T-helper 1 cell (primary cell): Measurements from ENCODE around the gene TBC1D2.
"Not testable (repeated sequence)": the region's sequence is repeated elsewhere in the genome, so short reads cannot be mapped to it uniquely, and the experiment has no call there.

ENCODE experiments used
- DNase-seq, 5 donors: peaks; one replicate each; pipeline ENCODE4 v3.0.0-alpha.2; 2012 to 2020

Gene TBC1D2

DNA sequence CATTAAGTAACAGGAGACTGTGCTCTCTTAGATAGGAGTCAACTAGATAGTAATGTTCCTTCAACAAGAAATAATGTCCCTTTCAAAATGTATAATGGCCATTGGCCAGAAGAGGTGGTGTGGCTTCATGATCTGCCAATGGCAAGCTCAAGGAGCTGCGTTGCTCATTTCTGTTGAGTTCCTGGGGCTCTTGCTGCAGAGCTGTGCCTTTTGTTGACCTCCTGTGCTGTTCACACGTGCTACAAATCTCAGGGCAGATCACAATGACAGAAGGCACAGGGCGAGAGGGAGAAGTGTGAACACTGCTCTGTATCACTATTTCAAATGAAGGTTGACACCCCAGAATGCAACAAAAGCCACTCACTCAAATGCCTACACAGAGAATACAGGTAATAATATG, 16.0 kb upstream of the TBC1D2 start:
- no peak for DNase-seq

DNA sequence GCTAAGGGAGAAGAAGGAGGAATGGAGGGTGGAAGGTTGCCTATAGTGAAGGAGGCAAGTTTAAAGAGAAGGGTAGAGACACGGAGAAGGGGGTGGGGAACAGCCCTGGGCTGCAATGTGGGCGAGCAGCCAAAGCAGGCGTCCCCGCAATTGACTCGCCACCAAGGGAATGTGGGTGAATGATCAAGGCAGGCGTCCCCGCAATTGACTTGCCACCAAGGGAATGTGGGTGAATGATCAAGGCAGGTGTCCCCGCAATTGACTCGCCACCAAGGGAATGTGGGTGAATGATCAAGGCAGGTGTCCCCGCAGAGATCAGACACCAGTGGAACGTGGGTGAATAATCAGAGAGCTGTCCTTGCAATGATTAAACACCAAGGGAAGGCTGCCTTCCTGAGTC, 14.8 kb upstream of the TBC1D2 start:
- not testable (repeated sequence) for DNase-seq

DNA sequence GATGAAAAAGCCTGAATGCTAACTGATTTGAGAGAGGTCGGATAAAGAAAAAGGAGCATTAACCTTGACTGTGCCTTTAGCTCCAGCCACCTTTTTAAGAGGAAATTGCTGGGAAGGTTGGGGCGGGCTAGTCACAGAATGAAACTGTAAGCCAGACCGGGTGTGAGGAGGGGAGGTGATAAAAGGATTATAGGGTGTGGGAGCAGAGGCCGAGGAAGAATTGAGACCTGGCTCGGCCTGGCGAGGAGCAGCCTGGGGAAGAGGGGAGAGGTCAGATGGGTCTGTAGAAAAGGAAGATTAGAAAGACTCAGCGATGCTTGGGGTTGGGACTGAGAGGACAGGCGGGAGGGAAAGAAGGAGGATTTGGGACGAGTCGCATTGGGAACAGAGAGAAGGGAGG, 14.2 kb upstream of the TBC1D2 start:
- not testable (repeated sequence) for DNase-seq

DNA sequence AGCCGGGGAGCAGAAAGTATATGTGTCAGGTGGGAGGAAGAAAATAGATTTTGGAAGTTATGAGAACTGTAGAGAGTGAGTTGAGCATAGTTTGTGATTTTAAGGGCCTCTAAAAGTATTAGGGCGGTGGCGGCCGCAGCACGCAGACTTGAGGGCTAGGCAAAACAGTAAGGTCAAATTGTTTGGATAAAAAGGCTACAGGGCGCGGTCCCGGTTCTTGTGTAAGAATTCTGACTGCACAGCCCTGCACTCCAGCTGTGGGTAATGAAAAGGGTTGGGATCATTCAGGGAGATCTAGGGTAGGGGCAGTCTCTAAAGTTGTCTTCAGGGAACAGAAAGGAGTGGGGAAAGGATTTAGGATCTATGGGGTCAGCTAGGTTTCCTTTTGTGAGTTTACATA, 12.1 kb upstream of the TBC1D2 start:
- DNase-seq = not testable (repeated sequence)

DNA sequence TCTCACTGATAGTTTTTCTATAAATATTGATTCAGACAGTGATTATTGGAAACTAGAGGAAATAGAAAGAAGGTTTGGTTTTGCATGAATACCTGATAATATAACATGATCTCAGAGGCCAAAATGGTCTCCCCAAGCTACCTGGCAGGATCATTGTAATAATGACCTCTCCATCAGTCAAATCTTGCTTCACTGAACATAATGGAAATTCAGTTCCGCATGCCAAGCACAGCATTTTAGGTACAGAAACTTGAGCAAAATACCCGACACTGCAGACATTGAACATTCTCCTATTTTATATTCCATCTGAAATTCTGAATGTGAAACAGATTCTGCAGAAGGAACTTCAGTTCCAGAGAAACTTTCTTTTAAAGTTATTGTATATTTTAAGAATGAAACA, 9.1 kb upstream of the TBC1D2 start:
- no peak for DNase-seq

DNA sequence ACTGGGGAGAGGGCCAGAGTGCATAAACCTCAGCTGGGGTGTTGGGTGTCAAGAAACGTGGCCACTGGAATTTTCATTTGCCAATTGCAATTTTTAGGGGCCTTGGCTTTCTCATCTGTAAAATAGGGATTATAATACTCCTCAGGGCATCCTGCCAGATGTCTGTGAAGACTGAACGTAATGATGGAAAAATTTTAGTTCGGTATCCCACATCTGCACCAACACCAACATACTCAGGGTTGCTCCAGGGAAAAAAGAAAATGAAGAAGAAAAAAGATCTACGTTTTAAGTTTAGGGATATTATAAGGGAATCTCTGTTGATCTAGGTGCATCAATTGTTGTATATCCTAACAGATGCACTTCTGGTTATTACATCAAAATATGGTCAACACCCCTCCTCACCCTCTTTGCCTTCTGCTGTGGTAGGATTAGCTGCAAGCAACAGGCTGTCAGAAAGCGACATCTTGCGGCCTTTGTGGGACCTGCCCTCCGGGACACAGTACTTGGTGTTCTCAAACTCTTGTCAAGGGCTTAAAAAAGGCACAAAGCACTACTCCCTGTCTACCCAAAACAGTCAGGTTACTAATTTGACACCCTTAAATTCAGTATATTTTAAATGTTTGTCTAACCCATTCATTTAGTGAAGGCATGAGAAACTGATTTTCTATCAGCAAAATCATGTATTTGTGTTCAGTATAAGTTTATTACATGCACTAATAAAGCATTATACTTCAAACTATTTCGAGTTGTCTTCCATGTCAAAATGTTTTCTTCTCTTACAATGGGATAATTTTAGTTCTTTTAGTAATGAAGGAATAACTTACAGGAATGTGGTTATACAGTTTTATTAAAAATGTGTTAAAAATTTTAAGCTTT, 8.3 kb upstream of the TBC1D2 start:
- DNase-seq = peak; percentile 50 to 82 (median 72)

DNA sequence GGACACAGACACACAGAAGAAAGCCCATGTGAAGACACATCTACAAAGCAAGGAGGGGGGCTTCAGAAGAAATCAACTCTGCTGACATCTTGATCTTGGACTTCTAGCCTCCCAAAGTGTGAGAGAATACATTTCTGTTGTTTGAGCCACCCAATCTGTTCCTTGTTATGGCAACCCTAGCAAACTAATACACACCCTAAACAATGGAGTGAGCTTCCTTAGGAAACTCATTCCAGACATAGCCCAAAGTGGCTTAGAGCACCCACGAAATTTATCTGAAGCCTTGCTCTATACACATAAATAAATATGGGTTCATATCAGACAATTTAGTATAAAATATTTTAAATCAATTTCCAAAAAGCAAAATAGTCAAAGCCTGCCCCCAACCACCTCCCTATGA, 7.6 kb upstream of the TBC1D2 start:
- no peak for DNase-seq

DNA sequence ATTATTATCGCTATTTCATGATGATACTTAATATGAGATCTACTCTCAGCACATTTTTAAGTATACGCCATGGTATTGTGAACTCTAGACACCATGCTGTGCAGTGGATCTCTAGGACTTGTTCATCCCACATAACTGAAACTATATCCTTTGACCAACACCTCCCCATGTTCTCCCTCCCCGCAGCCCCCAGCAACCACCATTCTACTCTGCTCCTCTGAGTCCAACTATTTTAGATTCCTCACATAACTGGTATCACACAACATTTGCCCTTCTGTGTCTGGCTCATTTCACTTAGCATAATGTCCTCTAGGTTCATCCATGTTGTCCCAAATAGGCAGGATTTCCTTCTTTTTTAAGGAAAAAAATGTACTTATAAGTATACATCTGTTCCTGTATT, 6.6 kb upstream of the TBC1D2 start:
- DNase-seq = no peak

DNA sequence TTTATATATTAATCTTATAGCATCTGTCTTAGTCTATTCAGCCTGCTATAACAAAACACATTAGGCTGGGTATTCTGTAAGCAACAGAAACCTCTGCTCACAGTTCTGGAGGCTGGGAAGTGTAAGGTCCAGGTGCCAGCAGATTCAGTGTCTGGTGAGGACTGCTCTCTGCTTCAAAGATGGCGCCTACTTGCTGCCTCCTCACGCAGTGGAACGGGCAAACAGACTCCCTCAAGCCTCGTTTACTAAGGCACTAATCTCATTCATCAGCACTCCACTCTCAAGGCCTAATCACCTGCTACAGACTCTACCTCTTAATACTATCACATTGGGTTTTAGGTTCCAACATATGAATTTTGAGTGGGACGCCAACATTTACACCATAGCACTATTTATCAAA, 5.2 kb upstream of the TBC1D2 start:
- no peak for DNase-seq

DNA sequence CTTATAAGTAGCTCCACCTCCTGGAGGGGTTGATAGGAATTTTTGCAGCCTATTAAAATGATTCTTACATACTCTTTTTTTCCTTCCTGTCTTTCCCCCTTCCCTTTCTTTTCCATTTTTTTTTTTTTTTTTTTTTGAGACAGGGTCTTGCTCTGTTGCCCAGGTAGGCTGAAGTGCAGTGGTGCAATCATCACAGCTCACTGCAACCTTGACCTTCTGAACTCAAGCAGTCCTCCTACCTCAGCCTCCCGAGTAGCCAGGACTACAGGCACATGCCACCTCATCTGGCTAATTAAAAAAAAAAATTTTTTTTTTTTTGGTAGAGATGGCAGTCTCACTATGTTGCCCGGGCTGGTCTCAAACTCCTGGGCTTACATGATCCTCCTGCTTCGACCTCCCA, 4.3 kb upstream of the TBC1D2 start:
- no peak for DNase-seq

DNA sequence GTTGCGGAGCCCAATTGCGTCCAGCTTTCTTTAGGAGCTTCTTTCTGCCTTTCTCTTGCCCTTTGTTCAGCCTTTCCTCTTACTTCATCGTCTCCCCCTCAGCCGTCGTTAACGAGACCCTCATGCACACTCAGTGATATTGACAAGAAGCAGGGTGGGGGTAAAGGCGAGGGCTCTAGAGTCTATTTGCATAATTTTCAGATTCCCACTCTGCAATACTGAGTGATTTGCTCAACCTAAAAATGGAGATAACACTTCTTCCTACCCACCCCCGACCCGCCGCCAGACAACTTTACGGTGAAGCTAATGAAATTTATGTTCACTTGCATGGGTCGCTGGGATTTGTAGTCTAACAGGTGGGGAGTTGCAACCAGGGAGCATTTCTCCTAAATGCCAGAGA, 1.3 kb upstream of the TBC1D2 start:
- peak in 3 of 5 donors; percentile 13 to 48 (median 24) for DNase-seq

DNA sequence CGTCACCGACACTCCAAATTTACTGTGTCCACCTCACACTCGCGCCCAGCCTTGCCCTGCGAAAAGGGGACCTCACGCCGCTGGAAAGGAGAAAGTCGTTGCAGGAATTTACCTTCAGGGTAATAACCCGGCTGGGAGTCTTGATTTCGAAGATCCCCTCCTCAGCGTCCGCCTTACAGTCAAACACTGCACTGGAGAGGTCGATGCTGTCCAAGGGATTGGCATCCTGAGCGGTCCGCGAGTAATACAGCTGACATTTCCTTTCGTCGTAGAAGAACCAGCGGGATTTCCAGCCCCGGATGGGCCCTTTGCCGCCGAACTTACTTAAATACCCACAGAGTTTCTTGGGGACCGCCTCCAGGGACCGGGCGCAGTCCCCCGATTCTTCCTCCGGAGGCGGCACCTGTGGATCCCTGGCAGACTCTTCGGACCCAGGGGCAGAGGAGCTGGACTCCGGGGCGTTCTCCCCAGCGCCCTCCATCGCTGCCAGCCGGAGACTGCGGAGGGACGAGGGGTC, 330 bp downstream of the TBC1D2 start:
- no peak for DNase-seq

DNA sequence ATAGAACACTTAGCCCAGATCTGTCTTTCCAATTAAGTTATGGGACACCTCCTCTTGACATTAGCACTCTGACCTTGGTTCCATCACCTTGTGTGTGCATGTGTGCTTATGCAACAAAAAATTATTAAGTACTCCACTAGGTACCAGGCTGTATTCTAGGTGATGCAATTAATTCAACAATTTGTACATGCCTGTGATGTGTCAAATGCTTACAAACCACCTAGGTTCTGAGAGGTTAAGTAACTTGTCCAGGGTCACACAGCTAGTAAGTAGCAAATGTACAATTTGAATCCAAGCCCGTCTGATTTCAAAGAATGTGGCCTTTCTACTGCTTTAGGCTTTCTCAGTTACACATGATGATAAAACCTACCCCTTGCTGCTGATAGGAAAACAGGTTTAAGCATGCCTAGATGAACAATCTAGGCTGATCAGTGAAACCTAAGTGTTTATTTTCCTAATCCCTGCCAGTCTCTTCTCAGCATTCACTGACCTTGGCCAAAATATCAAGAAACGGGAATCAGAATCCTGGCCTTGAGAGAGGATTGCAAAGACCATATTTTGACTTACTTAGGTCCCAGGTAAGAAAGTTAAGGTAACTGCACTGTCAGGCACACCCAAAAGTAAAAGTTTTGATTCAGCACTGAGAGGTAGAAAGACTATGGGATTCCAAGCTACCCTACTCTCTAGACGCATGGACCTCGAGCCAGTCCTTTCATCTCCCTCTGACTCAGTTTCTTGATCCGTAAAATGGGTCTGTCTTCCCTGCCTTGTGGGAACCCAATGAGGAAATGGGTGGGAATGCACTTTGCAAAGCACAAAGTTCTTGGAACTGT, 1.0 kb downstream of the TBC1D2 start:
- DNase-seq = peak in 1 of 5 donors; percentile 20

DNA sequence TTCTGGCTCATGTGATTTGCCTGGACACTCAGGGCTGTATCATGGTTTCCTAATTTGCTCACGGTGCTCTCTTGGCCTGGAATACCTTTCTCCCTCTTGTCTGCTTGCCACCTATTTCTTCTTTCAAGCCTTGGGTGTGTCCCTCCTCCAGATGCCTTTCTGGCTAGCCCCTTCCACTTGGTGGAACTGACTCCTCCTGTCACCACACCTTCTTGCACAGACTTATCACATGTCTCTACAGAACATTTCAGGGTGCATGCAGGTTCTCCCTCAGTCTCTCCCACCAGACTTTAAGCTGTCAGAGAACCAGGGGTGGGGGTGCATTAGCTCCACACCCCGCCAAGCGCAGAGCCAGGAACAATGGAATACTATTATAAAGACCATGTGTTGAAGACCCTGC, 1.9 kb downstream of the TBC1D2 start:
- DNase-seq = no peak

DNA sequence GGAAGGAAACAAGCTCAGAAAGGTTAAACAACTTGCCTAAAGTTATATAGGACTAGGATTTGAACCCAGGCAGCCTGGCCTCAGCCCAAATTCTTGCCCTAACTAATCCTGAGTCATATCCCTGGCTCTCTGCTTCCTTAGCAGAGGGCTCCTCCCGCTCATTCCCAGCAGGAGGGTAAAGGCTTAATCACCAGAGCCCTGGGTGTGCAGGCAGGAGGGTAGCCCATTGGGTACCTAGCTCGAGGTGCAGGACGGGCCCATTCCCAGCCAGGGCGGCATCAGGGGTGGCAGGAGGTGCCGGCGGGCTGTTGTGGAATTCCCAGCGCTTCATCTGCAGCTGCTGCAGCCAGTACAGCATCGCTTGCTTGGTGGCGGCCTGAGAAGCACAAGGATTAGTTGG, 3.9 kb downstream of the TBC1D2 start:
- no peak for DNase-seq

DNA sequence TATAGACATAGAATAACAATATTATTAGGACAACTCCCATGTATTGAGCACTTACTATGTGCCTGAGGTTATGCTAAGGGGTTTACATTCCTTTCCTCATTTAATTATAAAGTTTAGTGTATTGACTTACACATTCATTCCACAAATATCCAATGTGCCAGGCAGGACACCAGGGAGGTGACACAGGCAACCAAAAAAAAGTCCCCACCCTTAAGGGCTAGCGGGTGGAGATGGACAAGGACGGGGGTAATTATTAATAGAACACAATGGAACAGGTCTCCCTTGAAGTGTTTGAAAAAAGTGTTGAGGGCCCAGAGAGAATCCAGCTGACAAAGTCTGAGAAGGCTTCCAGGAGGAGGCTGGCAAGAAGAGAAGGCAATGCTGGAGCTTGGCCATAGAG, 5.7 kb downstream of the TBC1D2 start:
- no peak for DNase-seq

DNA sequence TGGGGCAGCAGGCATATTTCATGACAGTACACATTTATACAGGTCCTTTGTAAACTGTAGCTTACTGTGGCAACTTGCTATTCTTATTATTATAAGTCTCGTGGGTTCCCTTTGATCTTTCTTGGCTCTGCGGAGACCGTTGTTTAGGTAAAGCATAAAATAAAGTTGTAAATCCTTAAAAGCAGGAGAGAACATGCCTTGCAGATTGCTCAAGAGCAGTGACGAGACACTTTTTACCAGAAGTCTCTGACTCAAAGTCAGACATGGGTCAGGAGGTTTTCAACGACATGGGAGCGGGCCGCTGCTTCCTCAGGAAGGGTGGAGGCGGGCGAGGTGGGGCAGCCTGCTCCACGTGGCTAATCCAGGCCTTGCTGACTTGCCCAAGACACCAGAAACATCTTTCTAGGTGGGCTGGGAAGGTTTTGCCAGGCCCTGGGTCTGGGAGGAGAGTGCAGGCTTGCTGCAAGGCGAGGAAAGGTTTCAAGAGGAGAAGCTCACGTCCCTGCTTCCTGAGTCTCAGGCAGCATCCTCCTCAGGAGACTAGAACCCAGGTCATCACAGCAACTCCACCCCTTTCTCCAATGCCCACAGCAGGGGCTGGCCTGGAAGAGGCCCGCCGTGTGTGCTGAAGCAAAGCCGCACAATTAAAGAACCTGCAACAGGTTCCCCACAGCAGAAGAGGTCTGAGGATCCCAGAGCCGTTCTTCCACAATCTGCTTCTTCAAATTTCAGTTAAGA, 6.5 kb downstream of the TBC1D2 start:
- peak in 1 of 5 donors; percentile 61 for DNase-seq

DNA sequence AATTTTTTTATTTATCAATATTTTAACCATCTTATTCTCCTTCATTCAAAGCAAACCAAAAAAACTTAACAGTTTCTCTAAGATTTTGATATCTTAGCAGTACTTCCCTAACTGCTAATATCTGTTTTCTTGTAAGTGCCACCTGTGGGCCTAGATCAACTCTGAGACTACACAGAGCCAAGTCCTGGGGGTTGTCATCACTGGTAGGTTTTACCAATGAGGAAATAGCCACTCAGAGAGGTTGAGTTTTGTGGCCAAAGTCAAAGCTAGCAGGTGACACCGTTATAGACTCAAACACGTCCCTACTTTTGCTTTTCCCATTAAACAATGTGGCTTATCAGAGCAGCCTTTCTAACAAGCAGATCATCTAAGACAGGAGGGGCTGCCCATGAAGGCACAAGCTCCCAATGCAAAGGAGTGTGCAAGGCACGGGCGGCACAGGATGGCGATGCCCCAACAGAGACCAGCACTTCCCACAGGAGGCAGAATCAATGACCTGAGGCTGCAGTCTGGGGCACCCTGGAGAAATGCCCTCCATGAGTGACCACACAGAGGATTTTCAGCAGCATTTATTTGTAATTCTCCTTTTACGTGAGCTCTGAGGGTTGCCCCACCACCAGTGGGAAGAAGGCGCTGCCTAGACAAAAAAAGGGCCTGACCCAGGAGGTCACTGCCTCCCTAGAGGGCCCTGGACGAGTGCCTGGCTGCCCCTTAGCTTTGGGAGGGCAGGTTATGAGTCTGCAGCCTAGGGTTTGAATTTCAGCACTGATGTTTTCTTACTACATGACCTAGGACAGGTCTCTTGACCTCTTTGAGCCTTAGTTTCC, 7.4 kb downstream of the TBC1D2 start:
- no peak for DNase-seq

DNA sequence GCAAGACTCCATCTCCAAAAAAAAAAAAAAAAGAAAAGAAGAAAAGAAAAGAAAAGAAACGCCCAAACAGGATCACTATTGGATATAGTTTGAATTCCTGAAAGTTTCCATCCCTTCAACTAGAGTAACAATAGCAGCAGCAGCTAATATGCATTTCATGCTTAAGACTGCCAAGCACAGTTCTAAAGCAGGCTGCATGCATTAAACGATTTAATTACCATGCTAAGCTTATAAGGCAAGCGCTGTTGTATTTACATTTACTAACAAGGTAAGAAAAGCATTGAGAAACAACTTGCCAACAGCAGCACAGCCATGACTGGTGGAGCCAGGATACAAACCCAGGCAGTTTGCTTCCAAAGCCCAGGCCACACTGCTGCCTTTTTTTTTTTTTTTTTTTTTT, 13.0 kb downstream of the TBC1D2 start:
- no peak for DNase-seq

DNA sequence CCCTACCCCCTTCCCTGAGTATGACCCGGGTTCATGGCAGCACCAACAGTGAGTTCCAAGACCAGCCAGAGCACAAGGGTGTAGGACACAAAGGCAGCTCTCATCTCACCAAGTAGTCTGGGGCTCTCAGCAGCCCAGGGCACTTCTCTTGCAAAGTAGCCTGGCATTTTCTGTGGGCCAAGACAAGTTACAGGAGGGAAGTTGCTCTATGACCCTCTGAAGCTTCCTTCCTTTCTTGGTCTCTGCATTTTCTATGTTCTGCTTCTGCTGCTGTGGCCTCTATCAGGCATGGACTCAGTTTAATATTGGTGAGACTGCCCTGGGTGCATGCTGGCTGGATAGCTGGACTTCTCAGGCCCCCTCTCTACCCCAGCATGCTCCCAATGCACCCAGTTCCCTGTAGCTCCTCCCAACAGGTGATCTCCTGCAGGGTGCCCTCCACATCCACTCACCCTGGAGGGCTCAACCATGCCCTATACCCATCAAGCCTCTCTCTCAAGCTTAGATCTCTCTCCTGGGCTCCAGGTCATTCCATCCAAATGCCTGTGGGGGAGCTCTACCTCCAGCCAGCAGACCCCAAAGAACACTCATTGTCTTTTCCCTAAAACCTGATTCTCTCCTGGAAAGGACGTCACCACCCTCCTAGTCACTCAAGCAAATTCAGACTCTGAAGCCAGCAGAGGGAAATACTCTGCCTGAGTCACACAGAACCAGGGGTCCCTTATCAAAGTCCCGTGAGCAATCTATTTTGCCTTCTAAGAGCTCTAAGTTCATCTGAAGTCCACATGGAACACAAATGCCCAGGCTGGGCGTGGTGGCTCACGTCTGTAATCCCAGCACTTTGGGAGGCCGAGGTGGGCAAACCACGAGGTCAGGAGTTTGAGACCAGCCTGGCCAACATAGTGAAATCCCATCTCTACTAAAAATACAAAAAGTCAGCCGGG, 13.8 kb downstream of the TBC1D2 start:
- no peak for DNase-seq

DNA sequence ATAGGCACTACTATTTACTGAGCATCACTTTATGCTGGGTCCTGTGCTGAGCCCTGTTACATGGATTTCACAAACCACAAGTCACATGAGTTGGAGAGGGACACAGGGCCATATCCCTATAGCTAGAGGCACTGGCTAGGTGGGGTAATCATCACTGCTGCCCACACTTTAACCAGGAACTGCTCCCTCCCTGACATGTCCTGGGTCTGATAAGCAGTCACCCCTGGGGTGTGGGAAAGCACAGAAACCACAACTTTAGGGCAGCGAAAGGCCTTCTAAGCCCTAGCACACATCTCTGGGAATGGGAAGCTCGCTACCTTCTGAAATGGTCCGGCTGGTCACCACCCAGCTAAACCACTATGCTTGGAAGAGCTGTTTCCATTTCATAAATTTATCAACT, 15.0 kb downstream of the TBC1D2 start:
- DNase-seq = no peak
